C4-2B (cell line): Measurements from ENCODE around the gene MED26.

Experiments
- H3K27ac ChIP-seq: fragments of 450-650 bp; 2 replicates; pipeline ENCODE4 v1.5.1; 2017
- ZFX ChIP-seq: fragments of 450-650 bp; IDR thresholded peaks from 2 replicates; pipeline ENCODE4 v1.6.1; 2017
- TF ChIP-seq, protein P1 (sequence below): fragments of 450-650 bp; conservative IDR thresholded peaks from 2 replicates; pipeline ENCODE4 v1.5.1; 2017; ENCODE audit warnings: mild to moderate bottlenecking

MED26 gene

DNA sequence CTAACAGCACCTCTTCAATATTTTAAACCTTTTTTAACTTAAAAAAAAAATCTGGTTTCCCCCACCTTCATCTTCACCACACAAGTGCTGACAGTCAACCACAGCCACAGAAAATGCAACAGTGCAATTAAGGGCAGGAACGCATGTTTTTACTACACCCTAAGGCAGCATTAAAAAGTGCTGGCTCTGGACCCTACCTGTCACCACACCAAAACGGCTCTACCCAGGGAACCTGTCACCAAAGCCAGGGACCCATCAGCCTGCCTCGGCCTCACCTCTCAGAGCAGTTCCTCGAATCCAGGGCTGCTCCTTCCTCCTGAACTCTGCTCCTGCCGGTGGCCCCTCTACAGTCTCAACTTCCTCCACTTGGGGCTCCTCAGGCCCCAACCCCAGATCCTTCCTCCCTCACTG is 33.3 kb downstream of the MED26 start:
- no peak overlapping the region for H3K27ac ChIP-seq
- no peak for TF ChIP-seq ZFX
- TF ChIP-seq, protein P1, sequence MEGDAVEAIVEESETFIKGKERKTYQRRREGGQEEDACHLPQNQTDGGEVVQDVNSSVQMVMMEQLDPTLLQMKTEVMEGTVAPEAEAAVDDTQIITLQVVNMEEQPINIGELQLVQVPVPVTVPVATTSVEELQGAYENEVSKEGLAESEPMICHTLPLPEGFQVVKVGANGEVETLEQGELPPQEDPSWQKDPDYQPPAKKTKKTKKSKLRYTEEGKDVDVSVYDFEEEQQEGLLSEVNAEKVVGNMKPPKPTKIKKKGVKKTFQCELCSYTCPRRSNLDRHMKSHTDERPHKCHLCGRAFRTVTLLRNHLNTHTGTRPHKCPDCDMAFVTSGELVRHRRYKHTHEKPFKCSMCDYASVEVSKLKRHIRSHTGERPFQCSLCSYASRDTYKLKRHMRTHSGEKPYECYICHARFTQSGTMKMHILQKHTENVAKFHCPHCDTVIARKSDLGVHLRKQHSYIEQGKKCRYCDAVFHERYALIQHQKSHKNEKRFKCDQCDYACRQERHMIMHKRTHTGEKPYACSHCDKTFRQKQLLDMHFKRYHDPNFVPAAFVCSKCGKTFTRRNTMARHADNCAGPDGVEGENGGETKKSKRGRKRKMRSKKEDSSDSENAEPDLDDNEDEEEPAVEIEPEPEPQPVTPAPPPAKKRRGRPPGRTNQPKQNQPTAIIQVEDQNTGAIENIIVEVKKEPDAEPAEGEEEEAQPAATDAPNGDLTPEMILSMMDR = no peak

DNA sequence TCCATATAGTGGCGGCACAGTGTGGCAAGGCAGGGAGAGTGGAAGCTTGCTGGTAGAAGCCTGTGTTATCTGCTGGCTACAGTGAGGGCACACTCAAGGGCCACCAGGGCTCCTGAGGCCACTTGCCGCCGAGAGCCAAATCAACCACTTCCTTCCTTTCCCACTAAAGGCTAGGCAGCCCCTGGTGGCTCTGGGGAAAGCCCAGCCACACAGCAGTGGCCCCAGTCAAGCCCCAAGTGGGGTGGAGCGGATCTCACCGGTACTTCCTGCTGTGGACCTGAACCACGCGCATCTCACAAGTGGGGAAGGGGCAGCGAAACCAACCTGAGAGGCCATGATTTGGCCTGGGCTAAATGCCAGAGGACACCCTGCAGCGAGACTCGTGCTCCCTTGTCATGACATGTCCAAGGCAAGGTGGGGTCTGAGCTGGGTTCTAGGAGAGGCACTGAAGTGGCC is 33.8 kb downstream of the MED26 start:
- no peak overlapping the region for H3K27ac ChIP-seq
- TF ChIP-seq, protein P1 = no peak
- TF ChIP-seq ZFX = no peak

DNA sequence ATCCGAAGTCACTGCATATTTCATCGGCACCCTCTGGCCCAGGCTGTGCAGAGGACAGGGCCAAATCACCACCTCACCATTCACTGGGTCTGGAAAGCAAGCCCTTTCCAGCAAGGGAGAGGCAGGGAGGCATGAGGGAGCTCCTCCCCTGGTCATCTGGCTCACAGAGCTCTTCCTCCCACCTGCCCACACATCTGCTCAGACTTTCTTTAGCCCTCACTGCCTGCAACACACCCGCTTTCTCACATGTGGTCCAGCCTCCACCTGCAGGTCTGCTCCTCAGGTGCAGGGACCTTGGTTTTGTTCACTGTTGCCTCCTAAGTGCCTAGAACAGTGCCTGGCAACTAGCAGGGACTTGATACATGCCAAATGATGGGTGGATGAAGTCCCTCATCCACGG is 34.8 kb downstream of the MED26 start:
- TF ChIP-seq, protein P1 = no peak
- TF ChIP-seq ZFX = no peak
- H3K27ac ChIP-seq = no peak overlapping the region

DNA sequence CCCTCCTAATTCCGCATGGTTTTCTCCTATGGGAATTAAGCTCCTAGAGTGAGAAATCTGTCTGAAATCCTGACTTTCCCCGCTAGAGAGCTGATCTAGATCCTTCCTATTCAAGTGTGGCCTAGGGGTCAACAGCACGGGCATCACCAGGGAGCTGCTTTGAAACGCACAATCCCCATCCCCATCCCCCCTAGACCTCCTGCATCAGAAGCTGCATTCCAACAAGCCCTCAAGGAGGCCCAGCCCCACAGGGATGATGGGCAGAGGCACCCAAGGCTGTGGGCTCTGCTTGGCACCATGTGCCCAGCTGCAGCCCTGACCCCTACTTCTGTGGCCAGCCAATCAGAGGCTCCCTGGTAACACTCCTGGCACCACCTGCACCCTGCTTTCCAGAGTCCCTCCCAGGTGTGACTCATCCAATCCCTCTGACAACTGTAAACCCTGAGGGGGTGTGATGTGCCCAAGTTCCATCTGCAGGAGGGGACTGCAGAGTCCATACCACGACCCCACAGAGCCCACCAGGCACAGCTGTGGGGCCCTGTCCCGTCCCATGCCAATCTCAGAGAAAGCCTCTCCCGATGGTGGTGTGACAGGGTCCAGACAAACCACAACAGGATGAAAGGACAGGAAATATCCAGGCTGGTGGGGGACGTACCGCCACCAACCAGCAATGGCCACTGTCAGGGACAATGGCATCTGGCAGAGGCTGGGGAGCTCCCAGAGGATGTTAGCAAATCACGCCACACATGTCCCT is 36.0 kb downstream of the MED26 start:
- no peak overlapping the region for H3K27ac ChIP-seq

DNA sequence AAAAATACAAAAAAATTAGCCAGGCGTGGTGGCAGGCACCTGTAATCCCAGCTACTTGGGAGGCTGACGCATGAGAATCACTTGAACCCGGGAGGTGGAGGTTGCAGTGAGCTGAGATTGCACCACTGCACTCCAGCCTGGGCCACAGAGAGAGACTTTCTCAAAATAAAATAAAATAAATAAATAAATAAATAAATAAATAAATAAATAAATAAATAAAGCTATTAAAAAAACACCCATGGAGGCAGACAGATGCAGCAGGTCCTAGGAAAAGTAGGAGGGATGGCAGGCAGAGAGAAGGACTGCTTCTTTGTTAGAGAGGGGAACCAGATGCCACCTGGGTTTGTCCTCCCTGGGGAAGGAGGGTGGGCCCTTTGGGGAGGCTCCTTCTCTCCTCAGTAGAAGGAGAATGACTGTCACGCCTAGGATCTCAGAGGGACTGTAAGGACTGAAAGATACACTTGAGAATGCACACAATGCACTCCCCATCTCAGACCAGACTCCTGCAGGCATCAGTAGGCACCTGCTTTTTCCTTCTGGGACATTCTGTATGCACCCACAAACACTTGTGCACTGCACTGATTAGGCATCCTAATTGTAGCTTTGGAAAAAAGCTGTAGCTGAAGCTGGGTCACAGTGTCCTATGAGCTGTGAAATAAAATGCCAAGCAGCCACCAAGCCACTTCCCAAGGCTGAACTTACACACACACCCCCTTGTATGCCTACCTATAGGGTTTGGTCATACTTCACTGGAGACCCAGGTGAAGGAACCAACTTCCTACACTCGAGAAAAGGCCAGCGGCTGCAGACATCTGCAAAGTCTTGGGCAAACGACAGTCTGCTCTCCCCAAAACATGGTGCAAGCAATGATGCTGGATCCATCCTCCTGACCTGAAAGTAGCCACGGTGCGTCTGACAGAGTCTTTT is 36.9 kb downstream of the MED26 start:
- no peak overlapping the region for H3K27ac ChIP-seq
- no peak for TF ChIP-seq ZFX
- TF ChIP-seq, protein P1 = no peak

More for the DNA sequence above, 36.0 kb downstream of the MED26 start:
- no peak for TF ChIP-seq ZFX
- TF ChIP-seq, protein P1 = no peak

DNA sequence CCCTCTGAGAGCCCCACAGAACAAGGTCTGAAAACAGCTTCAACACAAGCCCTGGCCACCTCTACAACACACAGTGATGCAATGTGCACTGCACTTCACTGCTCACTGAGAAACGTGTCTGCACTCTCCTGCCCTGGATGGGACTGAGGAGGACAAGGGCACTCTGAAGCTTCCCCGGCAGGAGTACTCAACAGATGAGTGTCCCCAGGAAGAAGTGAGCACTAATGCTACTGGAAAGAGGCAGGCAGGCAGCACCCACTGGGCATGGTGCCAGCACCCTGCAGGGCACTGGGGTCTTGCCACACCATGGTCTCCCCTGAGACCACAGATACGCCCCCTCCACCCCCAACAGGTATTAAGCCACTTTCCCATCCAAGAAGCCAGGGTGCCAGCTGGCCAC is 38.1 kb downstream of the MED26 start:
- no peak overlapping the region for H3K27ac ChIP-seq
- TF ChIP-seq ZFX = no peak
- TF ChIP-seq, protein P1 = no peak
